ENCODE measurements around the gene TTPAL. TPM values are rescaled to one million over a fixed set of nuclear protein-coding genes. Genes with fewer than 3 reads are reported as not detected.

The TTPAL gene
- total RNA-seq, 1 experiment from 2014 or later = 20.4 TPM

GRCh38 chr20:44485078-44485829 lies 9.6 kb downstream of the TTPAL start:
- no peaks in the 10 kb centered on the region for H3K9me3 ChIP-seq (ENCODE audit: control insufficient read depth in 1 of 2, insufficient read depth in 1 of 2, low read depth in 1 of 2, low read length in 2 of 2)
- intact Hi-C loops (cut with micrococcal nuclease) = no loop called here
- H4K20me1 ChIP-seq (ENCODE audit: insufficient read depth) = no peaks in the 10 kb centered on the region
- TF ChIP-seq EGR1 (IDR thresholded peaks at IDR 0.05; ENCODE audit: low read depth) (no peak), MAX (IDR thresholded peaks at IDR 0.05) (no peak), POLR2AphosphoS5 (IDR thresholded peaks at IDR 0.05; ENCODE audit: low read depth, low read length) (no peak), ZFX (IDR thresholded peaks at IDR 0.05) (no peak), CEBPB (IDR thresholded peaks at IDR 0.05; ENCODE audit: low read depth) (no peak), SP1 (IDR thresholded peaks at IDR 0.05; ENCODE audit: low read depth) (no peak), TCF7L2 (IDR thresholded peaks at IDR 0.05; ENCODE audit: borderline replicate concordance, extremely low read depth, insufficient read depth, insufficient read length) (no peak), ZNF274 (IDR thresholded peaks at IDR 0.05; ENCODE audit: low read depth, low read length) (no peak), FOSL1 (IDR thresholded peaks at IDR 0.05; ENCODE audit: low read depth) (no peak), ELF1 (IDR thresholded peaks at IDR 0.05; ENCODE audit: borderline replicate concordance, low read depth) (no peak), JUND (IDR thresholded peaks at IDR 0.05) (no peak), CTCF (IDR thresholded peaks at IDR 0.05 in 2 of 3, conservative IDR thresholded peaks at IDR 0.05 in 1 of 3; ENCODE audit: borderline replicate concordance in 1 of 3, insufficient read depth in 1 of 3, low read depth in 2 of 3, low read length in 2 of 3) (no peak), POLR2A (IDR thresholded peaks at IDR 0.05; ENCODE audit: borderline replicate concordance, extremely low read depth, insufficient read depth, insufficient read length) (no peak), SIN3A (IDR thresholded peaks at IDR 0.05; ENCODE audit: low read depth) (no peak), YY1 (IDR thresholded peaks at IDR 0.05; ENCODE audit: extremely low read depth, insufficient replicate concordance, low read depth, low read length) (no peak), SRF (IDR thresholded peaks at IDR 0.05; ENCODE audit: low read depth) (no peak)
- ChIA-PET RAD21 (ENCODE audit: low non-redundant PET in 1 of 2, low total read pairs in 2 of 2, uncharacterized antibody in 2 of 2, unreplicated experiment in 2 of 2) (no interaction called here), POLR2A (no interaction called here), CTCF (no interaction called here)
- no peak overlapping the region for H3K4me2 ChIP-seq (ENCODE audit: low read length)
- H3K79me2 ChIP-seq (ENCODE audit: insufficient read depth, low read length) = no peaks in the 10 kb centered on the region
- no peak overlapping the region for H3K27ac ChIP-seq (ENCODE audit: low read depth, low read length)
- H3K4me1 ChIP-seq (ENCODE audit: control insufficient read depth in 1 of 2, insufficient read depth in 2 of 2, low read length in 2 of 2) = no peaks in the 10 kb centered on the region
- no peaks in the 10 kb centered on the region for H3K27me3 ChIP-seq (ENCODE audit: insufficient read depth, low read length)
- H3K9me2 ChIP-seq (ENCODE audit: insufficient read depth) = no peaks in the 10 kb centered on the region
- DNase-seq (ENCODE audit: low read depth, low spot score) (no peak), ATAC-seq (no peak)
- no peak overlapping the region for H2AFZ ChIP-seq (ENCODE audit: low read depth, low read length, poor library complexity, severe bottlenecking)
- no peak overlapping the region for H3K4me3 ChIP-seq (replicated peaks in 1 of 2; ENCODE audit: low read depth in 1 of 2, low read length in 2 of 2)
- peaks cover 28% of the 10 kb centered on the region in 2 experiments; a peak in 3 of 4 replicates for H3K36me3 ChIP-seq (ENCODE audit: control insufficient read depth in 1 of 2, insufficient read depth in 2 of 2, low read length in 2 of 2)
- no TSS peak for BruUV-seq (replicated peaks)
- no peak overlapping the region for H3K9ac ChIP-seq (ENCODE audit: low read length)

Measured in HCT116 (cell line).